GM19395 (cell line): ENCODE measurements around the gene UNC79.
"Not testable (repeated sequence)": the region's sequence is repeated elsewhere in the genome, so short reads cannot be mapped to it uniquely, and the experiment has no call there.

Experiments
- ATAC-seq: cut with Tn5 transposase; IDR thresholded peaks from one replicate; pipeline ENCODE4 v1.9.1; 2021; ENCODE audit warnings: mild to moderate bottlenecking, moderate library complexity; ENCODE audit not compliant: unreplicated experiment

Gene UNC79

GRCh38 chr14:93430315-93431035, at the start of gene UNC79:
Gene UNC79 (plus strand): TSS chr14:93430939. CDS start chr14:93431030, 91 bp downstream.
- ATAC-seq, result no peak

DNA sequence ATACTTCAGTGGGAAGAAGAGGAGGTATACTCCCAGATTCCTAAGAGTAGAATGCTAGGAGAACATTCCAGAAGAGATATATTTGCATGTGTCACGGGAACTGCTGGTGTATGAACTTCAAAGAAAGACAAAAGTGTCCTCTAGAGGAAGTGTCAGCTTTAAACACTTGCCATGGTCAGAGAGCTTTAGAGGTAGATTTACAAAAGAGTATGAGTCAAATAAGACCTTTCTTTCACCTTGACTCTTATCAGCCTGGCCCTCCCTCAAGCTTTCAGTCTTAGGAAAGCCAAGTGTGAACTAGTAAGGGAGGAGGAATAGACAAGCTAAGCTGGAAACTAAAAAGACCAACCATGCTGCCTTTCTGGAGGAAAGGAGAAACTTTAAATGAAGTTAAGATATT, 49.1 kb upstream of the UNC79 start:
- no peak for ATAC-seq

DNA sequence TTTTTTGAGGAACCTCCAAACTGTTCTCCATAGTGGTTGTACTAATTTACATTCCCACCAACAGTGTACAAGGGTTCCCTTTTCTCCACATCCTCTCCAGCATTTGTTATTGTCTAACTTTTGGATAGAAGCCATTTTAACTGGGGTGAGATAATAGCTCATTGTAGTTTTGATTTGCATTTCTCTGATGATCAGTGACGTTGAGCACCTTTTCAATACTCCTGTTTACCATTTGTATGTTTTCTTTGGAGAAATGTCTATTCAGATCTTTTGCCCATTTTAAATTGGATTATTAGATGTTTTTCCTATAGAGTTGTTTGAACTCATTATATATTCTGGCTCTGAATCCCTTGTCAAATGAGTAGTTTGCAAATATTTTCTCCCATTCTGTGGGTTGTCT, 46.5 kb upstream of the UNC79 start:
- ATAC-seq, result not testable (repeated sequence)

- ATAC-seq, result no peak
Observed at GRCh38 chr14:93395231-93395630, 35.5 kb upstream of the UNC79 start.

DNA sequence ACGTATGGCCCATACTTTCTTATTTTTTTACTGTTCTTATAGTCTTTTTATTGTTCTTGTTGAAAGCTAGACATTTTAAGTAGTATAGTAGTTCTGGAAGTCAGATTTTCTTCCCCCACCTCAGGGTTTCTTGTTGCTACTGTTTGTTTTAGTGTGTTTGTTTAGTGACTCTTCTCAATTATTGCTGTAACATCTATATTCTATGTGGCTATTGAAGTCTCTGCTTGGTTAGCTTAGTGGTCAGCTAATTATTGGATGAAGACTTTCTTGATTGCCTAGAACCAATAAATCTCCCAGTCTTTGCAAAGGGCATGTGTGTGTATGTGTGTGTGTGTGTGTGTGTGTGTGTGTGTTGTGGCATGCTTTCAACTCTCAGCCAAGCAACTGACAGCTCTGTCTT, 34.3 kb upstream of the UNC79 start:
- ATAC-seq, result no peak

GRCh38 chr14:93398491-93398890, 32.2 kb upstream of the UNC79 start:
- no peak for ATAC-seq

GRCh38 chr14:93402951-93403350, 27.8 kb upstream of the UNC79 start:
- ATAC-seq, result no peak

- no peak for ATAC-seq
Observed at GRCh38 chr14:93410021-93410420, 20.7 kb upstream of the UNC79 start.

DNA sequence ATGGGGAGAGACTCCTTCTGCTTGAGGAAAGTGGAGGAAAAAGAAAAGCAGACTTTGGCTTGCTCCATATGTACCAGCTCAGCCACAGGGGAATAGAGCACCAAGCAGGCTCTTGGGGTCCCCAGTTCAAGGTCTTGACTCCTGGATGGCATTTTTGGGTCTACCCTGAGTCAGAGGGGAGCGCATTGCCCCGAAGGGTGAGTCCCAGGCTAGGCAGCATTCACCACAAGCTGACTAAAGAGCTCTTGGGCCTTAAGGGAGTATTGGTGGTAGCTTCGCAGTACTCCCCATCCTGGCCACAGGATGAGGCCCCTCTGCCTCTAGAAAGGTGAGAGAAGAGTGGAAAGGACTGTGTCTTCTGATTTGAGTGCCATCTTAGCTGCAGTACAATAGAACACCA, 19.8 kb upstream of the UNC79 start:
- no peak for ATAC-seq

- not testable (repeated sequence) for ATAC-seq
Observed at GRCh38 chr14:93425136-93425535, 5.6 kb upstream of the UNC79 start.

GRCh38 chr14:93426750-93427149, 4.0 kb upstream of the UNC79 start:
- no peak for ATAC-seq

DNA sequence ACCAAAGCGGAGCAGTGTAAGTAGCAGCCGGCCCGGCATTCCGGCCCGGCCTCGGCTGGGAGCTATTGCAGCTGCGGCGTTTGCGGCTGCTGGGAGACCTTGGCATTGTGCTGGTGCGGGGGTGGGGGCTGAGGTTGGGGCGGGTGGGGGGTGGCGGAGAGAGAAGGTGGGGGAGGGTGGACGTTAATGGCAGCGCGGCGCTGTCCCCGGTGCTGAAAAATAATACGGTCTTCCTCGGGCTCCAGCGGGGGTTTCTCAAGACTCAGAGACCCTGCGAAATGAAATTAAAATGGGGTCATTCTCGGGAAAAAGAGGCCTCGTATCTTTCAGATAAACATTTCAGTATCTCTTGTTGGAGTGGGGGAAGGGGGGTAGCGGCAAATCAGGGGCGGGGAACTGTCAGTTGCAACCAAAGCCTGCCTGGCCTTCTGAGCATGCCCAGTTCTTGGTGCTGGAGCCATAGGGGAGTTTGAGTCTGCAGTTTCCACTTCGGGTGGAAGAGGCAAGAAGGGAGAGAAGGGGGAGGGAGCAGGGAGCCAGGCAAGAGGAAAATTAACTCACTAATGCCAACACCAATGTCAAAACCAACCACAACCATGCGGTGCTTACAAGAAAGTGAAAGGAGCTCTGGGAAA, 414 bp downstream of the UNC79 start:
- no peak for ATAC-seq

- no peak for ATAC-seq
Observed at GRCh38 chr14:93454224-93454623, 23.5 kb downstream of the UNC79 start.

DNA sequence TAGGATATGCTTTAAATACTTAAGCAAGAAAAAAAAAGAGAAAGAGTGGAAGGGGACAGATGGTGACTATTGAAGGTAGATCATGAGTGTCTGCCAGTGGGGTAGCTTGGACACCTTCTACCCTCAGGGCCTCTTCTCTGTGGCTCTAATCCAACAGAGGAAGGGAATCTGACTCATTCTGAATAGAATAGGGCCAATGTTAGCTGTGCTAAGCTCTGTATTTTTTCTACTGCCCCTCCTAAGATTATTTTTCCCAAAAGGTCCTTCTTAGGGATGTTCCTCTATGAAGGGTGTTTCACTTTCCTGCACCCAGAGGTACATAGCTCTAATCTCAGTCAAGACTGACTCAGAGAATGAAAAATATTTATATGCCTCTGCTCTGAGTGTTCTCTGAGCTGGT, 25.6 kb downstream of the UNC79 start:
- ATAC-seq, result no peak

- no peak for ATAC-seq
Observed at GRCh38 chr14:93458234-93458633, 27.5 kb downstream of the UNC79 start.

DNA sequence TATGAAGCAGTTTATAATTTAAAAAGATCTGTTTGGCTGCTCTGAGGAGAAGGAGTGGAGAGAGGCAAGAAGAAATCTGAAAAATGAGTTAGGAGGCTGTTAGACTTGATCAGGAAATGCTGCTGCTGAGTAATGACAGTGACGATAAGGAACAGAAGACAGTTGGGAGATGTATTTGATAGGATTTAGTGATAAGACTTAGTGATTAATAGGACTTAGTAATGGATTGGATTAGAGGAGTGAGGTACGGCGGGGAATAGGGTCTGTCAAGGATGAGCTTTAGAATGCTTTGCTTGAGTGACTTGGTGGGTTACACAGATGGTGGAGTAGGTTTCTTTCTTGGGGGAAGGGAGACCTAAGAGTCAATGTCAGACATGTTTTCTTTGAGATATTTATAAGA, 31.7 kb downstream of the UNC79 start:
- ATAC-seq, result no peak

- no peak for ATAC-seq
Observed at GRCh38 chr14:93464271-93464670, 33.5 kb downstream of the UNC79 start.

- ATAC-seq, result no peak
Observed at GRCh38 chr14:93475471-93475870, 44.7 kb downstream of the UNC79 start.

DNA sequence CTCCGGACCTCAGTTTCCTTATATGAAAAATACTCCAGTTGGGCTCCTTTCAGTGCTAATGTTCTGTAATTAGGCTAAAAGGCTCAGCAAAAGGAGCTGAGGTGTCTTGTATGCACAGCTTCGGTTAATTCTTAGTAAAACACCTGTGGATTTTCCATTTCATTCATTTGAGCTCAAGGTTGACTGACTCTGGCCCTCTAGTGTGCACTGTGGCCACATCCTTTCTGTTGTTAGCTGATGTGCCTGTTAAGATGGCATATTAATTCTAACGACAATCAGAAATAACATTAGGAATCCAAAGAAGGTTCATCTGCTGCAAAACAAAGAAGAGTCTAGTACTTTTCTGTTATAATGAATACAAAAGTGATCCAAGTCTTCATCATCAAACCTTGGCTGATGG, 45.6 kb downstream of the UNC79 start:
- ATAC-seq, result no peak

GRCh38 chr14:93479074-93479473, 48.3 kb downstream of the UNC79 start:
- not testable (repeated sequence) for ATAC-seq

- ATAC-seq, result no peak
Observed at GRCh38 chr14:93480867-93481266, 50.1 kb downstream of the UNC79 start.

DNA sequence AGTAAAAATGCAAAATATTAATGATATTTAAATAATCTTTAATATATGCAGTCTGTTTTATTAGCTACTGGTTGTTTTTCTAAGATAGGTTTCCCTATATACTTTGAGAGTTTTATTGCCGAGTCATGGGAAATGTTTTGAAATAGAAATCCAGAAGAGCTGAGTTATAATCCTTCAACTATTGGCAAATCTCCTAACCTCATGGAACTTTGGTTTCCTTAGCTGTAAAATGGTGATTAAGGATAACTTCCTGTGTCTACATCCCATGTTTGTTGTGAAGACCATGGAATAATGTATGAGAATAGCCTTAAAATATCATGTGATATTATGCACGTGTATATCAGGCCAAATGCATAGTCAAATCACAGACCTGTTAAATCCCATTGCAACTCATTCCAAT, 51.0 kb downstream of the UNC79 start:
- no peak for ATAC-seq

DNA sequence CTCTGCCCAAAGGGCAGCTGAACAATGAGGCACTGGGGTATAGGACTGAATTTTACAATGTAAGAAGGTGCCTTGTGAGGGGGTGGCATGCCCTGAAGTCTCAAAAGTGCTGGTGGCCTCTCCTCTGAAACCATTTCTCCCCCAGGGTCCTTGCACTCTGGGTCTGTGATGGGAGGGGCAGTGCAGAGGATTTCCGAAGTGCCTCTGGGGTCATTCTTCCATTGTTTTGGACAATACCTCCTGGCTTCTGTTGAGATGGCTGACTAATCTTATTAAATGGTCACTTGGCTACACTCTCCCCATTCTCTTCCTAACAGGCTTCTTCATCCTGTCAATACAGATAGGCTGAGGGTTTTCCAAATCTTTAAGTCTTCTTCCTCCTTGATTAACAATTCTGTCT, 59.3 kb downstream of the UNC79 start:
- no peak for ATAC-seq
